K562 (cell line): ENCODE data around the gene RGS12.

ENCODE experiments used
- BDP1 ChIP-seq: IDR thresholded peaks from 3 replicates; pipeline ENCODE4 v1.6.1; 2011; ENCODE audit not compliant: insufficient read length, insufficient read depth
- EZH2 ChIP-seq: IDR thresholded peaks from 2 replicates; pipeline ENCODE4 v1.6.1; 2012; ENCODE audit warnings: low read depth, mild to moderate bottlenecking, inconsistent platforms, low read length, borderline replicate concordance
- MAFG ChIP-seq: fragments of 450-650 bp; conservative IDR thresholded peaks from 2 replicates; pipeline ENCODE4 v1.6.1; 2016; ENCODE audit warnings: missing genetic modification characterization, missing compliant biosample characterization
- MAFK ChIP-seq: IDR thresholded peaks from 2 replicates; pipeline ENCODE4 v1.6.1; 2011; ENCODE audit warnings: low read length, improper control_type of control experiment
- POLR2AphosphoS5 ChIP-seq: IDR thresholded peaks from 2 replicates; pipeline ENCODE4 v1.6.1; 2011; ENCODE audit warnings: mild to moderate bottlenecking, low read depth, low read length, moderate library complexity; ENCODE audit not compliant: control insufficient read depth, insufficient read depth
- RAD21 ChIP-seq, 2 experiments: fragments of 250-450 bp in 1 of 2; fragments of 450-650 bp in 1 of 2; sonication (Bioruptor Pico) in 1 of 2; formaldehyde crosslinking in 1 of 2; IDR thresholded peaks in 1 of 2; conservative IDR thresholded peaks in 1 of 2; 2 replicates each; pipeline versions ENCODE4 v1.4.0 to v1.8.0; 2020 to 2022; ENCODE audit warnings: mild to moderate bottlenecking in 2 of 2, moderate library complexity in 1 of 2
- ZNF778 ChIP-seq: fragments of 450-650 bp; formaldehyde crosslinking; IDR thresholded peaks from 2 replicates; pipeline ENCODE4 v1.4.0; 2020; ENCODE audit warnings: mild to moderate bottlenecking, moderate library complexity
- TF ChIP-seq, protein P1 (sequence below): fragments of 450-650 bp; IDR thresholded peaks from 2 replicates; pipeline ENCODE4 v1.6.1; 2016; ENCODE audit warnings: missing biosample characterization, missing genetic modification characterization
- TF ChIP-seq, protein P2 (sequence below): sonication (generic); formaldehyde crosslinking; IDR thresholded peaks from 2 replicates; pipeline ENCODE4 v1.8.1; 2022; ENCODE audit warnings: missing genetic modification reagents
- TF ChIP-seq, protein P3 (sequence below): fragments of 450-650 bp; formaldehyde crosslinking; IDR thresholded peaks from 2 replicates; pipeline ENCODE4 v1.4.0; 2022; ENCODE audit warnings: mild to moderate bottlenecking, moderate library complexity
- TF ChIP-seq, protein P4 (sequence below), 2 experiments: fragments of 200-800 bp in 1 of 2; sonication (Bioruptor generic) in 1 of 2; sonication (generic) in 1 of 2; formaldehyde crosslinking in 1 of 2; IDR thresholded peaks in 1 of 2; conservative IDR thresholded peaks in 1 of 2; 2 replicates each; pipeline versions ENCODE4 v1.5.0 to v1.6.1; 2016 to 2020; ENCODE audit warnings: missing compliant biosample characterization in 1 of 2, missing genetic modification characterization in 1 of 2, missing genetic modification reagents in 1 of 2
- TF ChIP-seq, protein P5 (sequence below), 2 experiments: IDR thresholded peaks; 2 replicates each; pipeline ENCODE4 v1.6.1; 2012; ENCODE audit warnings: improper control_type of control experiment in 2 of 2, low read depth in 2 of 2, low read length in 2 of 2, borderline replicate concordance in 1 of 2

DNA sequence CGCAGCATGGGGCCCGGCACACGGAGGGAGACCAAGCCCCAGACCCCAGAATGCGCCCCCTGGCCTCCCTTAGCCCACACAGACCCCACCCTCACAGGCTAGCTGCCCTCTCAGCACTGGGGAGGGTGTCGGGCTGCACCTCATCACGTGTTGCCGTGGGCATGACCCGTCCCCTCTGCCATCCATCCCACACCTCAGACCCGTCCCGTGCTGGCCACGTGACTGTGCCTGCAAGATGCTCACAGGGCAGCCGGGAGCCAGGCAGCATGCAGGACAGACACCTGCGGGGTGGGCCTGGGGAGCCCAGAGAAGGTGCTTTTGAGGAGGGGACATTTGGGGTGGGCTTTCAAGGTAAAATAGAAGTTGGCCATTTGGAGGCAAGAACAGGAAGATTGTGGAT lies 39.0 kb upstream of the RGS12 start:
- TF ChIP-seq BDP1 (no peak), ZNF778 (CRISPR knock-in tag) (no peak), RAD21 (CRISPR knock-in tag; conservative IDR thresholded peaks at IDR 0.05 in 1 of 2, IDR thresholded peaks at IDR 0.05 in 1 of 2) (no peak), MAFG (tag) (no peak), POLR2AphosphoS5 (no peak), MAFK (no peak), EZH2 (no peak)
- TF ChIP-seq, protein P1, sequence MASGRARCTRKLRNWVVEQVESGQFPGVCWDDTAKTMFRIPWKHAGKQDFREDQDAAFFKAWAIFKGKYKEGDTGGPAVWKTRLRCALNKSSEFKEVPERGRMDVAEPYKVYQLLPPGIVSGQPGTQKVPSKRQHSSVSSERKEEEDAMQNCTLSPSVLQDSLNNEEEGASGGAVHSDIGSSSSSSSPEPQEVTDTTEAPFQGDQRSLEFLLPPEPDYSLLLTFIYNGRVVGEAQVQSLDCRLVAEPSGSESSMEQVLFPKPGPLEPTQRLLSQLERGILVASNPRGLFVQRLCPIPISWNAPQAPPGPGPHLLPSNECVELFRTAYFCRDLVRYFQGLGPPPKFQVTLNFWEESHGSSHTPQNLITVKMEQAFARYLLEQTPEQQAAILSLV, result no peak
- TF ChIP-seq, protein P2, sequence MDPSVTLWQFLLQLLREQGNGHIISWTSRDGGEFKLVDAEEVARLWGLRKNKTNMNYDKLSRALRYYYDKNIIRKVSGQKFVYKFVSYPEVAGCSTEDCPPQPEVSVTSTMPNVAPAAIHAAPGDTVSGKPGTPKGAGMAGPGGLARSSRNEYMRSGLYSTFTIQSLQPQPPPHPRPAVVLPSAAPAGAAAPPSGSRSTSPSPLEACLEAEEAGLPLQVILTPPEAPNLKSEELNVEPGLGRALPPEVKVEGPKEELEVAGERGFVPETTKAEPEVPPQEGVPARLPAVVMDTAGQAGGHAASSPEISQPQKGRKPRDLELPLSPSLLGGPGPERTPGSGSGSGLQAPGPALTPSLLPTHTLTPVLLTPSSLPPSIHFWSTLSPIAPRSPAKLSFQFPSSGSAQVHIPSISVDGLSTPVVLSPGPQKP (CRISPR knock-in tag), result no peak
- TF ChIP-seq, protein P3, sequence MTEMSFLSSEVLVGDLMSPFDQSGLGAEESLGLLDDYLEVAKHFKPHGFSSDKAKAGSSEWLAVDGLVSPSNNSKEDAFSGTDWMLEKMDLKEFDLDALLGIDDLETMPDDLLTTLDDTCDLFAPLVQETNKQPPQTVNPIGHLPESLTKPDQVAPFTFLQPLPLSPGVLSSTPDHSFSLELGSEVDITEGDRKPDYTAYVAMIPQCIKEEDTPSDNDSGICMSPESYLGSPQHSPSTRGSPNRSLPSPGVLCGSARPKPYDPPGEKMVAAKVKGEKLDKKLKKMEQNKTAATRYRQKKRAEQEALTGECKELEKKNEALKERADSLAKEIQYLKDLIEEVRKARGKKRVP, result no peak
- TF ChIP-seq, protein P4, sequence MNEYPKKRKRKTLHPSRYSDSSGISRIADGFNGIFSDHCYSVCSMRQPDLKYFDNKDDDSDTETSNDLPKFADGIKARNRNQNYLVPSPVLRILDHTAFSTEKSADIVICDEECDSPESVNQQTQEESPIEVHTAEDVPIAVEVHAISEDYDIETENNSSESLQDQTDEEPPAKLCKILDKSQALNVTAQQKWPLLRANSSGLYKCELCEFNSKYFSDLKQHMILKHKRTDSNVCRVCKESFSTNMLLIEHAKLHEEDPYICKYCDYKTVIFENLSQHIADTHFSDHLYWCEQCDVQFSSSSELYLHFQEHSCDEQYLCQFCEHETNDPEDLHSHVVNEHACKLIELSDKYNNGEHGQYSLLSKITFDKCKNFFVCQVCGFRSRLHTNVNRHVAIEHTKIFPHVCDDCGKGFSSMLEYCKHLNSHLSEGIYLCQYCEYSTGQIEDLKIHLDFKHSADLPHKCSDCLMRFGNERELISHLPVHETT (CRISPR knock-in tag; conservative IDR thresholded peaks at IDR 0.05 in 1 of 2, IDR thresholded peaks at IDR 0.05 in 1 of 2), result no peak
- TF ChIP-seq, protein P5, sequence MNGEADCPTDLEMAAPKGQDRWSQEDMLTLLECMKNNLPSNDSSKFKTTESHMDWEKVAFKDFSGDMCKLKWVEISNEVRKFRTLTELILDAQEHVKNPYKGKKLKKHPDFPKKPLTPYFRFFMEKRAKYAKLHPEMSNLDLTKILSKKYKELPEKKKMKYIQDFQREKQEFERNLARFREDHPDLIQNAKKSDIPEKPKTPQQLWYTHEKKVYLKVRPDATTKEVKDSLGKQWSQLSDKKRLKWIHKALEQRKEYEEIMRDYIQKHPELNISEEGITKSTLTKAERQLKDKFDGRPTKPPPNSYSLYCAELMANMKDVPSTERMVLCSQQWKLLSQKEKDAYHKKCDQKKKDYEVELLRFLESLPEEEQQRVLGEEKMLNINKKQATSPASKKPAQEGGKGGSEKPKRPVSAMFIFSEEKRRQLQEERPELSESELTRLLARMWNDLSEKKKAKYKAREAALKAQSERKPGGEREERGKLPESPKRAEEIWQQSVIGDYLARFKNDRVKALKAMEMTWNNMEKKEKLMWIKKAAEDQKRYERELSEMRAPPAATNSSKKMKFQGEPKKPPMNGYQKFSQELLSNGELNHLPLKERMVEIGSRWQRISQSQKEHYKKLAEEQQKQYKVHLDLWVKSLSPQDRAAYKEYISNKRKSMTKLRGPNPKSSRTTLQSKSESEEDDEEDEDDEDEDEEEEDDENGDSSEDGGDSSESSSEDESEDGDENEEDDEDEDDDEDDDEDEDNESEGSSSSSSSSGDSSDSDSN (IDR thresholded peaks at IDR 0.05; ENCODE audit: borderline replicate concordance in 1 of 2, low read depth in 2 of 2, low read length in 2 of 2), result no peak
